Osteoblast (primary cell): ENCODE measurements around the gene JCAD. TPM values are rescaled to one million over a fixed set of nuclear protein-coding genes. Genes with fewer than 3 reads are reported as not detected.

ENCODE experiments used
- DNase-seq: peaks from one replicate; pipeline ENCODE4 v3.0.0; 2011; ENCODE audit warnings: low spot score, mixed read lengths; ENCODE audit not compliant: insufficient read length; ENCODE audit errors: missing footprints
- H2AFZ ChIP-seq: 2 replicates; pipeline ENCODE4 v1.6.0; 2011; ENCODE audit warnings: mild to moderate bottlenecking, low read length
- H3K27ac ChIP-seq: 2 replicates; pipeline ENCODE4 v1.5.1; 2011; ENCODE audit warnings: mild to moderate bottlenecking, low read depth, low read length, moderate library complexity
- H3K27me3 ChIP-seq: 2 replicates; pipeline ENCODE4 v1.6.0; 2012; ENCODE audit warnings: mild to moderate bottlenecking, control low read depth, inconsistent platforms, low read length, moderate library complexity; ENCODE audit not compliant: insufficient read depth
- H3K36me3 ChIP-seq: 2 replicates; pipeline ENCODE4 v1.5.1; 2011; ENCODE audit warnings: mild to moderate bottlenecking, low read length, control low read depth, moderate library complexity; ENCODE audit not compliant: insufficient read depth
- H3K4me1 ChIP-seq: 2 replicates; pipeline ENCODE4 v1.5.1; 2011; ENCODE audit warnings: mild to moderate bottlenecking, low read length, control low read depth, moderate library complexity; ENCODE audit not compliant: insufficient read depth
- H3K4me2 ChIP-seq: 2 replicates; pipeline ENCODE4 v1.6.0; 2011; ENCODE audit warnings: mild to moderate bottlenecking, low read length; ENCODE audit not compliant: insufficient read depth
- H3K4me3 ChIP-seq: fragments of 200-600 bp; sonication (generic); 3 replicates; pipeline ENCODE4 v1.5.1; 2012; ENCODE audit warnings: mild to moderate bottlenecking, low read length, inconsistent platforms; ENCODE audit not compliant: insufficient read depth
- H3K79me2 ChIP-seq: 2 replicates; pipeline ENCODE4 v1.6.0; 2012; ENCODE audit warnings: mild to moderate bottlenecking, low read length, control low read depth, inconsistent platforms; ENCODE audit not compliant: insufficient read depth
- H3K9me3 ChIP-seq: 2 replicates; pipeline ENCODE4 v1.5.1; 2011; ENCODE audit warnings: low read depth, low read length, control low read depth
- H4K20me1 ChIP-seq: 2 replicates; pipeline ENCODE4 v1.6.0; 2012; ENCODE audit warnings: mild to moderate bottlenecking, low read length, control low read depth; ENCODE audit not compliant: insufficient read depth
- total RNA-seq: library from RNA; depleted of rRNA; stranded (reverse); fragments of >200 nt; gene quantifications from 2 replicates; pipeline ENCODE4 v1.2.3, GENCODE V29; 2012
- TF ChIP-seq, protein P1 (sequence below): IDR thresholded peaks from 2 replicates; pipeline ENCODE4 v1.5.1; 2011; ENCODE audit warnings: mild to moderate bottlenecking, low read depth, low read length, moderate library complexity; ENCODE audit errors: extremely low read depth

JCAD gene
- total RNA-seq, 1 donor: 47.0 TPM

DNA sequence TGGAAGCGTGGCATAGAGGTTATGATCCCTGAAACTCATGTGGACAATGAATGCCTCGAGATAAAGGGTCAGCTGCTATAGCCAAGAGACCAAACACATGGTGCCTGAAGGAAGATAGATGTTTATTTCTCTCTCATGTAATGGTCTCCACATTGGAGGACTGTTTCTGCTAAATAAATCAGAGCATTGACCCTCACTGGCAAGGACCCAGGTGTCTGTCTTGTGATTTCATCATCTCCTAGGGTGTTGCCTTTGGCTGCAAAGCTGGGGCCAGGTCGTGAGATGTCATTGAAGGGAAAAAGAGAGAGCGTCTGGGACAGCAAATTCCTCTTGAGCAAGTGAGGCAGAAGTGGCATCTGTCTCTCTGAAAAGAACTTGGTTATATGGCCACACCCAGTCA lies 64.6 kb downstream of the JCAD start:
- Histone ChIP-seq H3K9me3 (no peaks in the 10 kb centered on the region), H3K27me3 (peaks cover 17% of the 10 kb centered on the region), H3K4me3 (no peak overlapping the region), H4K20me1 (no peaks in the 10 kb centered on the region), H3K4me1 (no peaks in the 10 kb centered on the region), H2AFZ (no peak overlapping the region), H3K27ac (no peak overlapping the region), H3K79me2 (no peaks in the 10 kb centered on the region), H3K36me3 (no peaks in the 10 kb centered on the region), H3K4me2 (no peak overlapping the region)
- DNase-seq: no peak
- TF ChIP-seq, protein P1, sequence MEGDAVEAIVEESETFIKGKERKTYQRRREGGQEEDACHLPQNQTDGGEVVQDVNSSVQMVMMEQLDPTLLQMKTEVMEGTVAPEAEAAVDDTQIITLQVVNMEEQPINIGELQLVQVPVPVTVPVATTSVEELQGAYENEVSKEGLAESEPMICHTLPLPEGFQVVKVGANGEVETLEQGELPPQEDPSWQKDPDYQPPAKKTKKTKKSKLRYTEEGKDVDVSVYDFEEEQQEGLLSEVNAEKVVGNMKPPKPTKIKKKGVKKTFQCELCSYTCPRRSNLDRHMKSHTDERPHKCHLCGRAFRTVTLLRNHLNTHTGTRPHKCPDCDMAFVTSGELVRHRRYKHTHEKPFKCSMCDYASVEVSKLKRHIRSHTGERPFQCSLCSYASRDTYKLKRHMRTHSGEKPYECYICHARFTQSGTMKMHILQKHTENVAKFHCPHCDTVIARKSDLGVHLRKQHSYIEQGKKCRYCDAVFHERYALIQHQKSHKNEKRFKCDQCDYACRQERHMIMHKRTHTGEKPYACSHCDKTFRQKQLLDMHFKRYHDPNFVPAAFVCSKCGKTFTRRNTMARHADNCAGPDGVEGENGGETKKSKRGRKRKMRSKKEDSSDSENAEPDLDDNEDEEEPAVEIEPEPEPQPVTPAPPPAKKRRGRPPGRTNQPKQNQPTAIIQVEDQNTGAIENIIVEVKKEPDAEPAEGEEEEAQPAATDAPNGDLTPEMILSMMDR: no peak

DNA sequence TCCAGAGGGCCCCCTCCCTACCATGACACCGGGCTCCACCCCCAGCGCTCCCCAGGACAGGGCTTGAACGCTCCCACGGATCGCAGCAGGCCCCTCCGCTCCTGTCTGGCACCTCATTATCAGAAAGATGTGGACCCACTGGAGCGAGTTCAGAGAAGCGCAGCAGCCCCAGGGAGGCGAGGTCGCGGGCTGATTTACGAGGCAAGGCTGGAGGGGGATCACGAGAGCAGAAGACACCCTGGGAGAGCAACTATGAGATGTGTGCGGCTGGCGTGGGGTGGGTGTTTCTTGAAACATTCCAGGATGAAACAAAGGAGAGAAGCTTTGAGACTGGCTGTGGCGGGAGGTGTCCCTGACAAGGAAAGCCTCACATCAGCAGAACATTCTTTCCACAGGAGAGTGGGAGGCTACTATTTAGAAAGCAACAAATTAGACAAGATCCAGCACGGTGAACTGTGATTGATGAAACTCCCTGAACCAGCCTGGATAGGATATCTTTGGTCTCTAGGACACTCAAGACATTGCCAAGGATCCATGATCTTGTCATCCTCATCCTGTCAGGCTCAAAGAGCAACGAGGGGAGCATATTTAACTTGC lies 66.0 kb downstream of the JCAD start:
- H4K20me1 ChIP-seq: no peaks in the 10 kb centered on the region
- no peaks in the 10 kb centered on the region for H3K79me2 ChIP-seq
- no peaks in the 10 kb centered on the region for H3K9me3 ChIP-seq
- H3K4me3 ChIP-seq: no peak overlapping the region
- no peak overlapping the region for H3K4me2 ChIP-seq
- H2AFZ ChIP-seq: no peak overlapping the region
- peaks cover 25% of the 10 kb centered on the region for H3K27me3 ChIP-seq
- H3K36me3 ChIP-seq: no peaks in the 10 kb centered on the region
- no peak overlapping the region for H3K27ac ChIP-seq
- TF ChIP-seq, protein P1: no peak
- H3K4me1 ChIP-seq: no peaks in the 10 kb centered on the region
- DNase-seq: no peak

DNA sequence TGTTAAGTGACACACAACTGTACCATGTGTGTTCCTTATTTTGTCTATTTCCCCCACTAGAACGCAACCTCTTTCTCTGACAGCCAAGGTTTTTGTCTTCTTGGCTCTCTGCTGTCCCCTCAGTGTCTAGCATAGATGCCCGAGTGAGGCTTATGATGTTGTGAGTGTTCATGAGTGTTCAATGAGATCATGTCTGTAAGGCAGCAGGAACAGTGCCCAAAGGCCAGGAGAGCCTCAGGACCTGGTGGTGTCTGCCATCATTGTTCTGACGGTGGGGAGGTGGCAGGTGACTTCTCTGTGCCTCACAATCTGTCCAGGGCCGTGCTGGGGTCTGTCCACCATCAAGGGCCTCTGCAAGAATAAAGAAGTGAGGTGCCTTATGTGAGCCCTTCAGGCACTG lies 66.5 kb downstream of the JCAD start:
- no peak overlapping the region for H3K4me3 ChIP-seq
- no peaks in the 10 kb centered on the region for H3K79me2 ChIP-seq
- no peaks in the 10 kb centered on the region for H4K20me1 ChIP-seq
- DNase-seq: no peak
- TF ChIP-seq, protein P1: no peak
- no peak overlapping the region for H3K4me2 ChIP-seq
- no peaks in the 10 kb centered on the region for H3K36me3 ChIP-seq
- H3K9me3 ChIP-seq: no peaks in the 10 kb centered on the region
- H3K27me3 ChIP-seq: peaks cover 30% of the 10 kb centered on the region
- no peaks in the 10 kb centered on the region for H3K4me1 ChIP-seq
- no peak overlapping the region for H2AFZ ChIP-seq
- no peak overlapping the region for H3K27ac ChIP-seq

GRCh38 chr10:29991382-29991781 lies 68.0 kb downstream of the JCAD start:
- Histone ChIP-seq H3K4me2 (no peak overlapping the region), H4K20me1 (no peaks in the 10 kb centered on the region), H3K27me3 (peaks cover 29% of the 10 kb centered on the region), H3K27ac (no peak overlapping the region), H3K4me3 (no peak overlapping the region), H2AFZ (no peak overlapping the region), H3K79me2 (no peaks in the 10 kb centered on the region), H3K9me3 (no peaks in the 10 kb centered on the region), H3K4me1 (no peaks in the 10 kb centered on the region), H3K36me3 (no peaks in the 10 kb centered on the region)
- no peak for DNase-seq
- TF ChIP-seq, protein P1: no peak
